Measurements from ENCODE around the gene NUP160. TPM values are rescaled to one million over a fixed set of nuclear protein-coding genes. Genes with fewer than 3 reads are reported as not detected.
"Not testable (repeated sequence)": the region's sequence is repeated elsewhere in the genome, so short reads cannot be mapped to it uniquely, and the experiment has no call there.

The NUP160 gene
- total RNA-seq, 2 donors from 2014 or later: 22.7 to 35.4 TPM

GRCh38 chr11:47768101-47768612, 80.0 kb downstream of the NUP160 start:
- no peak for TF ChIP-seq CTCF (IDR thresholded peaks at IDR 0.05)
- Histone ChIP-seq H3K4me3 (peak overlapping the region; percentile 34), H3K4me1 (no peaks in the 10 kb centered on the region), H3K9ac (ENCODE audit: low read depth in 2 of 2, low read length in 2 of 2) (peak overlapping the region; percentile 82 to 99), H3K36me3 (peaks cover 9% of the 10 kb centered on the region), H3K9me3 (no peaks in the 10 kb centered on the region), H3K27me3 (no peaks in the 10 kb centered on the region), H3K27ac (peak overlapping the region; percentile 95)
- intact Hi-C loops (cut with DNase I): no loop called here
- peak; percentile 77 for DNase-seq

- peaks cover 9% of the 10 kb centered on the region for H3K36me3 ChIP-seq
- no peaks in the 10 kb centered on the region for H3K9me3 ChIP-seq
- H3K27me3 ChIP-seq: no peaks in the 10 kb centered on the region
- DNase-seq: peak; percentile 72
- peak overlapping the region; percentile 50 for H3K4me3 ChIP-seq
- TF ChIP-seq CTCF (IDR thresholded peaks at IDR 0.05): no peak
- peak overlapping the region; percentile 94 for H3K27ac ChIP-seq
- intact Hi-C loops (cut with DNase I): no loop called here
- H3K4me1 ChIP-seq: no peaks in the 10 kb centered on the region
- peak overlapping the region; percentile 99 for H3K9ac ChIP-seq (ENCODE audit: low read depth in 2 of 2, low read length in 2 of 2)
Measured at GRCh38 chr11:47766509-47767227, 81.5 kb downstream of the NUP160 start.

GRCh38 chr11:47765086-47765485, 83.1 kb downstream of the NUP160 start:
- no peak overlapping the region for H3K4me3 ChIP-seq
- intact Hi-C loops (cut with DNase I): no loop called here
- no peak for DNase-seq
- peaks cover 9% of the 10 kb centered on the region for H3K36me3 ChIP-seq
- H3K4me1 ChIP-seq: no peaks in the 10 kb centered on the region
- no peak overlapping the region for H3K9ac ChIP-seq (ENCODE audit: low read depth in 2 of 2, low read length in 2 of 2)
- TF ChIP-seq CTCF (IDR thresholded peaks at IDR 0.05): no peak
- no peaks in the 10 kb centered on the region for H3K27me3 ChIP-seq
- no peak overlapping the region for H3K27ac ChIP-seq
- H3K9me3 ChIP-seq: no peaks in the 10 kb centered on the region

GRCh38 chr11:47759291-47759690, 88.9 kb downstream of the NUP160 start:
- H3K9me3 ChIP-seq; H3K4me1 ChIP-seq; intact Hi-C loops (cut with DNase I); H3K9ac ChIP-seq (ENCODE audit: low read depth in 2 of 2, low read length in 2 of 2); H3K4me3 ChIP-seq; H3K27me3 ChIP-seq; H3K27ac ChIP-seq; DNase-seq: not testable (repeated sequence)
- peaks cover 29% of the 10 kb centered on the region for H3K36me3 ChIP-seq

- no peak for DNase-seq
- no peak overlapping the region for H3K9ac ChIP-seq (ENCODE audit: low read depth in 2 of 2, low read length in 2 of 2)
- H3K4me1 ChIP-seq: no peaks in the 10 kb centered on the region
- intact Hi-C loops (cut with DNase I): no loop called here
- H3K27ac ChIP-seq: no peak overlapping the region
- H3K36me3 ChIP-seq: peaks cover 31% of the 10 kb centered on the region
- no peak for TF ChIP-seq CTCF (IDR thresholded peaks at IDR 0.05)
- H3K27me3 ChIP-seq: no peaks in the 10 kb centered on the region
- H3K4me3 ChIP-seq: no peak overlapping the region
- H3K9me3 ChIP-seq: no peaks in the 10 kb centered on the region
Measured at GRCh38 chr11:47756208-47756607, 91.9 kb downstream of the NUP160 start.

- no peak for DNase-seq
- Histone ChIP-seq H3K4me3 (no peak overlapping the region), H3K4me1 (no peaks in the 10 kb centered on the region), H3K27me3 (no peaks in the 10 kb centered on the region), H3K36me3 (peaks cover 39% of the 10 kb centered on the region), H3K27ac (no peak overlapping the region), H3K9ac (ENCODE audit: low read depth in 2 of 2, low read length in 2 of 2) (no peak overlapping the region), H3K9me3 (no peaks in the 10 kb centered on the region)
- intact Hi-C loops (cut with DNase I): no loop called here
- no peak for TF ChIP-seq CTCF (IDR thresholded peaks at IDR 0.05)
Measured at GRCh38 chr11:47750725-47751124, 97.4 kb downstream of the NUP160 start.

GRCh38 chr11:47742494-47742893, 105.7 kb downstream of the NUP160 start:
- H3K4me3 ChIP-seq; H3K27me3 ChIP-seq; H3K27ac ChIP-seq; intact Hi-C loops (cut with DNase I); H3K9me3 ChIP-seq; DNase-seq; H3K4me1 ChIP-seq; H3K9ac ChIP-seq (ENCODE audit: low read depth in 2 of 2, low read length in 2 of 2): not testable (repeated sequence)
- H3K36me3 ChIP-seq: peaks cover 38% of the 10 kb centered on the region

GRCh38 chr11:47737817-47738216, 110.3 kb downstream of the NUP160 start:
- not testable (repeated sequence) for H3K4me1 ChIP-seq; H3K9ac ChIP-seq (ENCODE audit: low read depth in 2 of 2, low read length in 2 of 2); DNase-seq; H3K4me3 ChIP-seq; H3K27me3 ChIP-seq; H3K9me3 ChIP-seq; H3K27ac ChIP-seq
- intact Hi-C loops (cut with DNase I): loop anchor here (10.0 kb wide), 1 partner anchor 103 kb away; no protein-coding TSS in a partner anchor
- peaks cover 29% of the 10 kb centered on the region for H3K36me3 ChIP-seq
